ENCODE data around the gene ELP4. TPM values are rescaled to one million over a fixed set of nuclear protein-coding genes. Genes with fewer than 3 reads are reported as not detected.

Gene ELP4
- total RNA-seq, 1 donor from 2014 or later, result 12.6 TPM

DNA sequence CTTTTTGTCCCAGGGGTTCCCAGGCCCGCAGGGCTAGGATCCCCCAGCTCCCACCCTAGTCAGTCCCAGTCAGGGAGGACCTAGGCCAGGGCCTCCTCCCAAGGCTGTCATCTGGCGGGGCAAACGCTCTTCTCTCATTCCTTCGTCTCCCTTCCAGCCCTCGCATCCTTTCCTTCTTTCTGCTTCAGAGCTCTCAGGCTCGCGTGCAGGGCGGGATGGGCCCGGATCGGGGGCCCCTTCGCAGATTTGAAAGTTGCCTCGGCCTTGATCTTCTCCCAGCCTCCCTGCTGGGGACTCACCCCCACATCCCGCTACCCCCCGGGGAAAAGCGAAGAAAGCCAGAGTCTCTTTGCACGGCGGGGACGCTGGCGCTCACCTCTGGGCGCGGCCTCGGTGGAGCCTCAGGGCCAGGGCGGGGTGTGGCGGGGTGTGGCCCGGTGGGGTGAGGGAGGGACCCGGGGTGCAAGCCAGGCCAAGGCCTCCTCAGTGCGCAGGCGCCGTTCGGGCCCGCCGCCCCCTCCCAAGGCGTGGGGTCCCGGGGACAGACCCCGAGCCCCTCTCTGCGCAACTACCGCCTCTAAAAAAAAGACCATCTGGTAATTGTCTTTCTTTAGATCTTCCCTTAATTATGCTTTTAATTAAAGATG, 316.4 kb downstream of the ELP4 start:
- no peak for DNase-seq (ENCODE audit: low spot score)
- intact Hi-C loops (cut with DNase I), result no loop called here

DNA sequence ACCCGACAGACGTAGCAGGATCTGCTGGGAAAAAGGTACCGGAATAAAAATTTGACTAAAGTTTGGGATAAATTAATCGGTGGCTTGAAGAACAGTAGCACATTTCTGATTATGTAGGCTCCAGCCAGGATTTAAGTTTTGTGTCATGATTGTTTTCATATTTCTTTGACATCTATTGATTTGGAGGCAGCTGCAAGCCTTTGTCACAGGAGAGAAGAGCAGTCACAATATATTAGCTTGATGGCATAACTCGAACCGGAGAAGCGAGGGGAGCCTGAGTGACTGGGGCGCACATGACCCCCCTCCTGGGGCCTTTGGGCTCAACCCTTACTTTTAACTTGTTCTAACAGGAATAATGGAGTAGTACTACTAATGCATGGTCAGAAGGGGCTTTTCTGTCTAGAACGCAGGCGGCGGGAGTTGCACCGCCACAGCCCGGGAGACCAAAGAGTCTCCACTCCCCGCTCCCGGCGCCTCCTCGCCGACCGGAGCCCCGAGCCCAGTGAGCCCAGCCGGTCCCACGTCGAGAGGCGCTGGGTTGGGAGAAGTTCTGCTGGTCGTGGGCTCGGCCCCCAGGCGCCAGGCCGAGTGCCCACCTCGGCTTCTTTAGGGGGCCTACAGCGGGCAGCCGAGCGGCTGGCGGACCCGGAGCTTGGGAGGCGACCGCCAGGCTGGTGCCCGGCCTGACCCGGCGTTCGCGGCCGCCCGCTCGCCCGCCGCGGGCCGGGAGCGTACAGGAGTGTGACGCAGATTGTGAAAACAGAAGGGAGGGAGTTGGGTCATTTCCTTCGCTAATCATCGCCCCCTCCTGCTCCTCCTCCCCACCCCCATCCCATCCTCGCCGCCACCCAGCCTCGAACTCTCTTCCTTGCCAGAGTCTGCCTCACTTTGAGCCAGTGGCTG, 317.2 kb downstream of the ELP4 start:
- intact Hi-C loops (cut with DNase I), result no loop called here
- no peak for DNase-seq (ENCODE audit: low spot score)

DNA sequence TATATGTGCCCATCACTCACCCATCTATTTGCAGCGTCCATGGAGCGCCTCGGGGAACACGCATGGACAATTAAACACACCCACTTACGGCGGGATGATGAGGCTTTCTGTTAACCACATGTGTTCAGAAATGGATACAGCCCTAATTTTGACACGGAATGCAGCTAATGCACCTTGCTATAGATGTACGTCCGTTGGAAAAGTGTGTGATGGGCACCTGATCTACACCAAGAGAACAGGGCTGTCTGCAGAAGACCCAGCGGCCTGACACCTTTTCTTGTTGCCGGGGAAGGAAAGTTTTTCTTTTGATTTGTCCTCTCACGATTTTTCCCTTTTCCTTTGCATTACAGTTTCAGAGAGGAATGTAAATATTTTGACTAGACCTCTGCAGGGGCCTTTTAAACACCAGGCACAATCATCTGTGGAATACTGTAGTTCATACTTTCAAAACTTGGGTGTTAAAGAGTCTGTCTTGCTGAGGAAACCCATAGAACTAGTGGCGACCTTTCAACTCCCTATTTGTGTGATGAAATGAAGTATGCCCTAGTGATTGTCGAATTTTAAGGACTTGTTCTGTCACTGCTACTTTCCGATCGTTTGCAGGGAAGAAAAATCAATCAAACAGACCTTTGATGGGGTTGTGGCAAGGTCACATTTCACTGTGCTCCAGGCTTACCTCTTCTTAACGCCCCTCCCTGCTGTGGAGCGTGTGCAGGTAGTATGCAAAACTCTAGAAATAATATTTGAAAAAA, 318.1 kb downstream of the ELP4 start:
- intact Hi-C loops (cut with DNase I), result no loop called here
- no peak for DNase-seq (ENCODE audit: low spot score)

DNA sequence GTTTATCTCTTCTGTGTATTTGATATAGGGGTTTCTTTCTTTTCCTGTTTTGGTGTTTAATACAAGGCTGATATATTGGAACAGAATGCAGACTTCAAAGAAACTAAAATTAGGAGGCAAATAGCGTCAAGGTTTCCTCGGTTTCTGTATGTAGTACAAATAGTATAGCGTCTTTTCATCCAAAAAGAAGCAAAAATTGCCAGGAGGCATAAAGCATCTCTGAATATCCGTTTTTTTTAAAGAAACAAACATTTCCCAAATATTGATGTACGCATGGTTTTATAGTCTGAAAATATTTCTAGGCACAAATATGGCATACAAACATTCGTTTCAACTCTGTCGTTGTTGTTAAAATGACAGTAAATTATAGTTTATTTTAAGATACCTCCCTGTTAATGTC, 318.6 kb downstream of the ELP4 start:
- no peak for DNase-seq (ENCODE audit: low spot score)

DNA sequence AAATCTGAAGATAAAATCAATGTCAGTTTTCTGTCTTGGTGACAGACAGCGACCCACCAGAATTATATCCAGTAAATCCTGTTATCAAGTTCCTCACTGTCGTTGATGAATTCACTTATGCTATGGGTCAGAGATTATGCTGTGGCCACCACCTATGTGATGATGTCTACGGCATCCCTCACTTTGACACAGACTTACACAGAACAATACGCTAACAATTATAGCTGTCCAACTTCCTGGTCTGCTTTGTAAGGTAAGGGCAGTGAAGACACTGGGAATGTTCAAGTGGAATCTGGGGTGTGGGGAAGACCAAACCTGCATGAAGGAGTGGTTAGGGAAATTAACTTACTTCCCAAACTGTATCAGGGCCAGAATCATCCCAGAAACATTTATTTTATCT, 320.8 kb downstream of the ELP4 start:
- intact Hi-C loops (cut with DNase I), result no loop called here
- DNase-seq (ENCODE audit: low spot score), result no peak

More for the DNA sequence above, 318.6 kb downstream of the ELP4 start:
- intact Hi-C loops (cut with DNase I), result no loop called here

DNA sequence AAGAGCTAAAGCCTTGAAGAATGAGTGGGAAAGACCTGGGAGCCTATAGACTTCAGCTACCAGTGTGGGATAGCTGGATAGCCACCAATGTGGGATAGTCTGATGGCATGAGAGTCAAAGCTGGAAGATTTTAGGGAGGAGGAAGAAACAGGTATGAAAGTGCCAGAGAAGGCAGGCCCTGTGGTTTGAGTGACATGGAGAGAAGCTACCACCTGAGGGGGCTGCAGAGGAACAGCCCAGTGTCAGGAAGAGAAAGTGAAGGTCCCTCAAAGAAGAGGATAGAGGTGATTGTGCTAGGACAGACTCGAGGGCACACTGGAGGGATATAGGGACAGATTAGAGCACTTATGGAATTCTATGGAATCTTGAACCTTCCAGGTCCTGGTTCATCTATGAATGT, 324.7 kb downstream of the ELP4 start:
- intact Hi-C loops (cut with DNase I), result no loop called here
- no peak for DNase-seq (ENCODE audit: low spot score)

Other genes starting within 250 kb of the ELP4 start
- not detected for gene DCDC1, start 140.0 kb upstream of the ELP4 start, total RNA-seq
- gene DNAJC24, start 139.9 kb upstream of the ELP4 start, total RNA-seq, result 12.6 TPM
- 23.7 TPM for gene IMMP1L, start 145 bp upstream of the ELP4 start, total RNA-seq

Data from cardiac septum (tissue), 1 donor.